ENCODE results near the gene LRRD1.
"Not testable (repeated sequence)": the region's sequence is repeated elsewhere in the genome, so short reads cannot be mapped to it uniquely, and the experiment has no call there.

Gene LRRD1

GRCh38 chr7:92205987-92206386 lies 27.0 kb upstream of the LRRD1 start:
- no peak overlapping the region for H3K4me3 ChIP-seq (ENCODE audit: low read depth, low read length)
- no peak for TF ChIP-seq CTCF (IDR thresholded peaks at IDR 0.05; ENCODE audit: low read depth, low read length)
- in situ Hi-C loops (cut with HindIII; ENCODE audit: low sequenced_read_pairs) = no loop called here
- no peak for DNase-seq (ENCODE audit: low read depth, low spot score)

- no peak overlapping the region for H3K4me3 ChIP-seq (ENCODE audit: low read depth, low read length)
- DNase-seq (ENCODE audit: low read depth, low spot score) = no peak
- no peak for TF ChIP-seq CTCF (IDR thresholded peaks at IDR 0.05; ENCODE audit: low read depth, low read length)
- in situ Hi-C loops (cut with HindIII; ENCODE audit: low sequenced_read_pairs) = no loop called here
These were observed 21.8 kb upstream of the LRRD1 start for GRCh38 chr7:92200791-92201190.

GRCh38 chr7:92192326-92192725 lies 13.4 kb upstream of the LRRD1 start:
- no peak for DNase-seq (ENCODE audit: low read depth, low spot score)
- no peak for TF ChIP-seq CTCF (IDR thresholded peaks at IDR 0.05; ENCODE audit: low read depth, low read length)
- in situ Hi-C loops (cut with HindIII; ENCODE audit: low sequenced_read_pairs) = no loop called here
- H3K4me3 ChIP-seq (ENCODE audit: low read depth, low read length) = no peak overlapping the region

GRCh38 chr7:92189246-92189645 lies 10.3 kb upstream of the LRRD1 start:
- H3K4me3 ChIP-seq (ENCODE audit: low read depth, low read length); in situ Hi-C loops (cut with HindIII; ENCODE audit: low sequenced_read_pairs); DNase-seq (ENCODE audit: low read depth, low spot score): not testable (repeated sequence)

GRCh38 chr7:92184294-92184693 lies 5.4 kb upstream of the LRRD1 start:
- in situ Hi-C loops (cut with HindIII; ENCODE audit: low sequenced_read_pairs); DNase-seq (ENCODE audit: low read depth, low spot score); H3K4me3 ChIP-seq (ENCODE audit: low read depth, low read length): not testable (repeated sequence)

GRCh38 chr7:92177362-92177761 lies 1.6 kb downstream of the LRRD1 start:
- no peak for TF ChIP-seq CTCF (IDR thresholded peaks at IDR 0.05; ENCODE audit: low read depth, low read length)
- in situ Hi-C loops (cut with HindIII; ENCODE audit: low sequenced_read_pairs) = no loop called here
- peak; percentile 55 for DNase-seq (ENCODE audit: low read depth, low spot score)
- no peak overlapping the region for H3K4me3 ChIP-seq (ENCODE audit: low read depth, low read length)

GRCh38 chr7:92169529-92169928 lies 9.4 kb downstream of the LRRD1 start:
- in situ Hi-C loops (cut with HindIII; ENCODE audit: low sequenced_read_pairs); H3K4me3 ChIP-seq (ENCODE audit: low read depth, low read length); DNase-seq (ENCODE audit: low read depth, low spot score): not testable (repeated sequence)

- TF ChIP-seq CTCF (IDR thresholded peaks at IDR 0.05; ENCODE audit: low read depth, low read length) = no peak
- in situ Hi-C loops (cut with HindIII; ENCODE audit: low sequenced_read_pairs) = no loop called here
These were observed 17.7 kb downstream of the LRRD1 start for GRCh38 chr7:92161271-92161670.

More at GRCh38 chr7:92161271-92161670, 17.7 kb downstream of the LRRD1 start:
- no peak overlapping the region for H3K4me3 ChIP-seq (ENCODE audit: low read depth, low read length)
- DNase-seq (ENCODE audit: low read depth, low spot score) = no peak
